Activated CD4-positive, alpha-beta T cell treated with anti-CD3 and anti-CD28 coated beads, Interleukin-2, amount 50 U/mL, for 4 hours (primary cell): Measurements from ENCODE around the gene CDC42EP4.
"Not testable (repeated sequence)": the region's sequence is repeated elsewhere in the genome, so short reads cannot be mapped to it uniquely, and the experiment has no call there.

Source experiments
- DNase-seq, 2 experiments: peaks; one replicate each; pipeline ENCODE4 v3.0.0-alpha.2; 2020

Gene CDC42EP4

GRCh38 chr17:73342541-73343167 is 30.9 kb upstream of the CDC42EP4 start:
- no peak for DNase-seq

- no peak for DNase-seq
These were observed 30.3 kb upstream of the CDC42EP4 start for GRCh38 chr17:73342050-73342522.

GRCh38 chr17:73341350-73342049 is 29.7 kb upstream of the CDC42EP4 start:
- no peak for DNase-seq

GRCh38 chr17:73340093-73340596 is 28.3 kb upstream of the CDC42EP4 start:
- no peak for DNase-seq

GRCh38 chr17:73338566-73339197 is 26.9 kb upstream of the CDC42EP4 start:
- DNase-seq, result no peak

GRCh38 chr17:73338050-73338521 is 26.3 kb upstream of the CDC42EP4 start:
- no peak for DNase-seq

- no peak for DNase-seq
These were observed 25.5 kb upstream of the CDC42EP4 start for GRCh38 chr17:73337330-73337710.

- no peak for DNase-seq
These were observed 24.9 kb upstream of the CDC42EP4 start for GRCh38 chr17:73336408-73337329.

- DNase-seq, result no peak
These were observed 24.0 kb upstream of the CDC42EP4 start for GRCh38 chr17:73335591-73336407.

GRCh38 chr17:73334771-73335513 is 23.1 kb upstream of the CDC42EP4 start:
- no peak for DNase-seq

GRCh38 chr17:73333445-73333844 is 21.6 kb upstream of the CDC42EP4 start:
- not testable (repeated sequence) for DNase-seq

GRCh38 chr17:73331060-73331459 is 19.3 kb upstream of the CDC42EP4 start:
- DNase-seq, result no peak

GRCh38 chr17:73327676-73328075 is 15.9 kb upstream of the CDC42EP4 start:
- no peak for DNase-seq

- DNase-seq, result no peak
These were observed 13.7 kb upstream of the CDC42EP4 start for GRCh38 chr17:73325527-73325842.

- DNase-seq, result no peak
These were observed 13.1 kb upstream of the CDC42EP4 start for GRCh38 chr17:73324711-73325526.

GRCh38 chr17:73324160-73324475 is 12.3 kb upstream of the CDC42EP4 start:
- DNase-seq, result no peak

- no peak for DNase-seq
These were observed 11.8 kb upstream of the CDC42EP4 start for GRCh38 chr17:73323409-73324159.

GRCh38 chr17:73320601-73321264 is 8.9 kb upstream of the CDC42EP4 start:
- no peak for DNase-seq

GRCh38 chr17:73319766-73320165 is 8.0 kb upstream of the CDC42EP4 start:
- no peak for DNase-seq
